NCI-H524 treated with DMSO at 0.1 percent for 48 hours (cell line): Measurements from ENCODE around the gene SMARCC1.
"Not testable (repeated sequence)": the region's sequence is repeated elsewhere in the genome, so short reads cannot be mapped to it uniquely, and the experiment has no call there.

Experiments used
- DNase-seq: peaks from one replicate; lab custom pipeline; 2025; lab: John Stamatoyannopoulos, UW

Gene SMARCC1

DNA sequence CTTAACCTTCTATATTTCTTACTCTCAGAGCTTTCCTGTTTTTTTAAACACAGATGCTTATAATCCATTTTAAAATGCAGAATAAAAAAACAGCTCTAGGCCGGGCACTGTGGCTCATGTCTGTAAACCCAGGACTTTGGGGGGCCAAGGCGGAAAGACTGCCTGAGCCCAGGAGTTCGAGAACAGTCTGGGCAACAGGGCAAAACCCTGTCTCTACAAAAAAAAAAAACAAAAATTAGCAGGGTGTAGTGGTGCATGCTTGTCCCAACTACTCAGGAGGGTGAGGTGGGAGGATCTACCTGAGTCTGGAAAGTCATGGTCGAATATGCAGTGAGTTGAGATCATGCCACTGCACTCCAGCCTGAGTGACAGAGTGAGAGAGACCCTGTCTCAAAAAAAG is 15.5 kb downstream of the SMARCC1 start:
- no peak for DNase-seq

DNA sequence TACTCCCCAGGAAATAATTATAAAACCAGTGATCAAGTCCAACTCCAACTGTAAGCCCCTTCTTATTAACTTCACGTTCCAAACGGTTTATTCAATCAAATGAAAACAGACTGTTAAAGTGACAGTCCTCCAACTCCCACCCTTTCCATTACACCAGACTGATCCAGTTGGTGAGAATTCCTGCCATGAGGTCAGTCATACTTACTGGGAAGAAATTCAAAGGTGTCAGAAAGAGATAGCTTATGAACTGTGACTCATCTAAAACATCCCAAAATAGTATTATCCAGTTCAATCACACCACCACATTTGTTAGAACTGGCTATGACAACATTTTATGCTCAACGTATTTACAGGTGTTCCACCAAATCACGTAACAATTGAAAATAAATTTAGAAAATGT is 19.5 kb downstream of the SMARCC1 start:
- no peak for DNase-seq

- no peak for DNase-seq
Measured at GRCh38 chr3:47761046-47761445, 20.6 kb downstream of the SMARCC1 start.

GRCh38 chr3:47760207-47760606 is 21.5 kb downstream of the SMARCC1 start:
- DNase-seq: not testable (repeated sequence)

DNA sequence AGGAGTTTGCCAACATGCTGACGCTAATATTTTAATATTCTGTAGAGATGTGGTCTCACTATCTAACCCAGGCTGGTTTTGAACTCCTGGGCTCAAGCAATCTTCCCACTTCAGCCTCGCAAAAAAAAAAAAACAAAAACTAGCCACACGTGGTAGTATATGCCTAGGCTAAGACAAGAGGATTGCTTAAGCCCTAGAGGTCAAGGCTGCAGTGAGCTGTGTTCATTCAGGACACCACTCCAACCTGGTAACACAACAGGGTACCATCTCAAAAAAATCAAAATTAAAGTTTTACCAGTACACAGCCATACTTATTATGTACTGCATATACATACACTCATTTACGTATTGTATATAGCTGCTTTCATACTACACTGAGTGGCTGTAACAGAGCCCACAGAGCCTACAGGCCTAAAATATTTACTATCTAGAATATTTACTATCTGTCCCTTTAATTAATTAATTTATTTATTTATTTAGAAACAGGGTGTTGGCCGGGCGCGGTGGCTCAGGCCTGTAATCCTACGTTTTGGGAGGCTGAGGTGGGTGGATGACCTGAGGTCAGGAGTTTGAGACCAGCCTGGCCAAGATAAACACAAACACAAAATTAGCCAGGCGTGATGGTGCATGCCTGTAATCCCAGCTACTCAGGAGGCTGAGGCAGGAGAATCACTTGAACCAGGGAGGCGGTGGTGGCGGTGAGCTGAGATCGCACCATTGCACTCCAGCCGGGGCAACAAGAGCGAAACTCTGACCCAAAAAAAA is 23.2 kb downstream of the SMARCC1 start:
- DNase-seq: no peak

DNA sequence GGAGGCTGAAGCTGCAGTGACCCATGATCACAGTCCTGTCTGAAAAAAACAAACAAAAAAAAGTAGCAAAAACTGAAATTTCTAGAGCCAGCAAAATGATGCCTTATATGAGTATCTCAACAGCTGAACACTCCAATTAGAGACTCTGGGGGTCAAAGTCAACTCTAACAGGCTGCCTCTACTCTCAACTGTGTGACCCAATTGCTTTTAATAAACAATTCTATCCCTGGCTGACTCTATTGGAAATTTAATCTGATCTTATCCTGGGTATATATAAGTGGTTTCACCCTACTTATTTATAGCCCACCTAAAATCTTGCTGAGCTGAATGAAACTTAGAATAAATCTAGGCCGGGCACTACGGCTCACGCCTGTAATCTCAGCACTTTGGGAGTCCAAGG is 29.0 kb downstream of the SMARCC1 start:
- DNase-seq: no peak

DNA sequence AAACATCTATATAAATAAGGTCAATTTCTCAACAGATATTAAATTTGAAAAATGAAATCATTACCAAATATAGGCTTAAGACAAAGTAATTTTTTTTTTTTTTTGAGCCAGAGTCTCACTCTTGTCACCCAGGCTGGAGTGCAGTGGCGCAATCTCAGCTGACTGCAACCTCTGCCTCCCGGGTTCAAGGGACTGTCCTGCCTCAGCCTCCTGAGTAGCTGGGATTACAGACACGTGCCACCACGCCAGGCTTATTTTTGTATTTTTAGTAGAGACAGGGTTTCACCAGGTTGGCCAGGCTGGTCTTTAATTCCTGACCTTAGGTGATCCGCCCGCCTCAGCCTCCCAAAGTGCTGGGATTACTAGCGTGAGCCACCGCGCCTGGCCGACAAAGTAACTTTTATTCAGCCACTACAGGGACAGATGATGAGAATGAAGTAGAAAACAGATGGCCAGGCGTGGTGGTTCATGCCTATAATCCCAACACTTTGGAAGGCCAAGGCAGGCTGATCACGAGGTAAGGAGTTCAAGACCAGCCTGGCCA is 30.8 kb downstream of the SMARCC1 start:
- DNase-seq: not testable (repeated sequence)

DNA sequence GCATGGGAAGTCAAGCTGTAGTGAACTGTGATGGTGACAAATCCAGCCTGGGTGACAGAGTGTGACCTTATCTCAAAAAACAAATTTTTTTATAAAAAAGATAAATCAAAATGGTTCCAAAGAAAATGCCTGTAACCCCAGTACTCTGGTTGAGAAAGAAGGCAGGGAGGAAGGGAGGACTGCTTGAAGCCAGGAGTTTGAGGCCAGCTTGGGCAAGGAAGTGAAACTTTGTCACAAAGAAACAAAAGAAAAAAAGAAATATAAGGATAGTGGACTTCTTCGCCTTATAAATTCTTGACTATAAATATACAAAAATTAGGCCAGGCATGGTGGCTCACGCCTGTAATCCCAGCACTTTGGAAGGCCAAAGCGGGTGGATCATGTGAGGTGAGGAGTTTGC is 34.1 kb downstream of the SMARCC1 start:
- DNase-seq: no peak

- no peak for DNase-seq
Measured at GRCh38 chr3:47746264-47746663, 35.4 kb downstream of the SMARCC1 start.

- no peak for DNase-seq
Measured at GRCh38 chr3:47743855-47744254, 37.8 kb downstream of the SMARCC1 start.

- not testable (repeated sequence) for DNase-seq
Measured at GRCh38 chr3:47743352-47743751, 38.3 kb downstream of the SMARCC1 start.

- no peak for DNase-seq
Measured at GRCh38 chr3:47741925-47742324, 39.8 kb downstream of the SMARCC1 start.

- no peak for DNase-seq
Measured at GRCh38 chr3:47732143-47732542, 49.5 kb downstream of the SMARCC1 start.

DNA sequence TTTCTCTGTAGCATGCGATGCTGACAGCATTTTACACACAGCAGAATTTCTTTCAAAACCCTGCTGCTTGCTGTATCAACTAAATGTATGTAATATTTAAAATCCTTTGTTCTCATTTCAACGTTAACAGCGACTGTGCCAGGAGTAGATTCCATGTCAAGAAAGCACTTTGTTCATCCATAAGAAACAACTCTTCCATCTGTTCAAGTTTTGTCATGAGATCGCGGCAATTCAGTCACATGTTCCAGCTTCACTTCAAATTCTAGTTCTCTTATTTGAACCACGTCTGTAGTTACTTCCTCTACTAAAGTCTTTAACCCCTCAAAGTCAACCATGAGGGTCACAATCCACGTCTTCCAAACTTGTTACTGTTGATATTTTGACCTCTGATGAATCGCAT is 50.6 kb downstream of the SMARCC1 start:
- DNase-seq: no peak

DNA sequence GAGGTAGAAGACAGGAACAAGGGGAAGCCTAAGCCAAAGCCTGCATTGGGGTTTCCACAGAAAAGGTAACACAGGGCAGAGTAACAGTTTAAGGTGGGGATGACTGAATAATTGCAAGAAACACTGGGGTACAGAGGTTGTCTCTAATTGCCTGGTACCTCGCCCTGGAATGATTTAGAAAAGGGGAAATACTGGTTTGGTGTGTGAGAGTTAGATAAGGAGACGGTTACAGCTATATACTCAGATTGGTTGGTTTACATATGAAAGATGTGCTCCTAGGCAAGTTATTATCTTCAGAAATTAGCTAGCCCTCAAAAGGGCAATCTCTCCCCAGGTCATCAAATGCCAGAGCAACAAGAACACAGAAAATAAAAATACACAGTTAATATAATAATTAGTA is 58.8 kb downstream of the SMARCC1 start:
- DNase-seq: no peak

DNA sequence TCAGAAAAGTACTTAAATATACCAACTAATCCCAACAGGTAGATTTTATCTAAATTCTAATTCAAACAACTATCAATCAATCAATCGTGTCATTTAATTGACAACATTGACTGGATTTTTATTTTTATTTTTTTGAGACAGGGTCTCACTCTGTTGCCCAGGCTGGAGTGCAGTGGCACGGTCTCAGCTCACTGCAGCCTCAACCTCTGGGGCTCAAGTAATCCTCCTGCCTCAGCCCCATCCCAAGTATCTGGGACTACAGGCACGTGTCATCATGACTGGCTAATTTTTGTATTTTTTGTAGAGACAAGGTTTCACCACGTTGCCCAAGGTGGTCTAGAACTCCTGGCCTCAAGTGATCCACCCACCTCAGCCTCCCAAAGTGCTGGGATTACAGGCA is 64.2 kb downstream of the SMARCC1 start:
- not testable (repeated sequence) for DNase-seq

GRCh38 chr3:47716656-47717055 is 65.0 kb downstream of the SMARCC1 start:
- no peak for DNase-seq

- DNase-seq: no peak
Measured at GRCh38 chr3:47715928-47716327, 65.8 kb downstream of the SMARCC1 start.

- no peak for DNase-seq
Measured at GRCh38 chr3:47714606-47715005, 67.1 kb downstream of the SMARCC1 start.

GRCh38 chr3:47713655-47714054 is 68.0 kb downstream of the SMARCC1 start:
- DNase-seq: no peak

DNA sequence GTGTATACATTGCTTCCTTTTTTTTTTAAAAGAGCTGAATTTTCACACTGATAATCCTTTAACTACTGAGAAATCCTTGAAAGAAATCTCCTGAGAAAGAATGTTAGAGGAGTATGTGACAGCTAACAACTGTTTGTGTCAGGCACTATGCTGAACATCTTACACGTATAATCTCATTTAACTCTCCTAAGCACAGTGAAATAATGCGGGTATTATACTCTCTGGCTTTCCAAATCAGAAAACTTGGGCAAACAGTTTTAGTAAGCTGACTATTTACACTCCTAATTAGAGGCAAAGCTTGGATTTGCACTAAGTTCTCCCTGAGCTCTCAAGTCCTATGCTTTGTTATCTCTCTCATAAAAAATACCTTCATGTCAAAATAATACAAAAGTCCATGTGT is 69.3 kb downstream of the SMARCC1 start:
- DNase-seq: no peak

DNA sequence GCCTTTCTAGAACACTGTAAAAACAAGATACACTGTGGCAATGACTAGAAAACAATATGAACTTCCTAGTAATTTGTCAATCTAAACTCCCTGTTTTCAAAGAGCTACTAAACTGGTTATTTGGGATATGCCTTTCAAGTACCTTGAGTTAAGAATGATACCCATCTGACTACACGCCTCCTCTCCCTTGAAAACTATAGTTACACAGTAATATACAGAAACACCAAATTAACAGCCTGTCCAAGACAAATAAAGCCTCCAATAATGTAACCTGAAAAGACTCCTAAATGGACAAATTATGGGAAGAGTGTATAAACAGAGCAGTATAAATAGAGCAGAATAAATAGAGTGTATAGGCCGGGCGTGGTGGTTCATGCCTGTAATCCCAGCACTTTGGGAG is 70.1 kb downstream of the SMARCC1 start:
- no peak for DNase-seq

- DNase-seq: no peak
Measured at GRCh38 chr3:47705391-47705790, 76.3 kb downstream of the SMARCC1 start.

- DNase-seq: no peak
Measured at GRCh38 chr3:47704237-47704612, 77.5 kb downstream of the SMARCC1 start.
